Heart right ventricle (tissue), 16 donors: ENCODE results near the gene IFIT1. TPM values are rescaled to one million over a fixed set of nuclear protein-coding genes. Genes with fewer than 3 reads are reported as not detected.

ENCODE experiments used
- ATAC-seq, 8 donors: fragments of 200-7000 bp; cut with Tn5 transposase; one replicate each; pipeline ENCODE4 v1.9.1; 2020; ENCODE audit warnings: mild to moderate bottlenecking in 8 of 8, moderate library complexity in 8 of 8, moderate number of reproducible peaks in 1 of 8
- DNase-seq, 2 donors: peaks; one replicate each; pipeline ENCODE4 v3.0.0-alpha.2; 2020
- H3K27ac ChIP-seq, 10 donors: fragments of 200-600 bp; sonication (generic) in 2 of 10; one replicate each; pipeline versions ENCODE4 v1.5.0 to v1.8.0; 2020 to 2022; ENCODE audit warnings: mild to moderate bottlenecking in 3 of 10
- H3K27me3 ChIP-seq, 7 donors: fragments of 200-600 bp; one replicate each; pipeline ENCODE4 v1.8.0; 2021 to 2022; ENCODE audit warnings: mild to moderate bottlenecking in 2 of 7
- H3K36me3 ChIP-seq, 9 donors: fragments of 200-600 bp; sonication (generic) in 1 of 9; one replicate each; pipeline versions ENCODE4 v1.5.0 to v1.8.0; 2020 to 2022; ENCODE audit warnings: mild to moderate bottlenecking in 2 of 9
- H3K4me1 ChIP-seq, 9 donors: fragments of 200-600 bp; sonication (generic) in 1 of 9; one replicate each; pipeline versions ENCODE4 v1.5.0 to v1.8.0; 2020 to 2022; ENCODE audit warnings: mild to moderate bottlenecking in 4 of 9
- H3K4me3 ChIP-seq, 10 donors: fragments of 200-600 bp; sonication (generic) in 2 of 10; one replicate each; pipeline versions ENCODE4 v1.5.0 to v1.8.0; 2020 to 2022; ENCODE audit warnings: mild to moderate bottlenecking in 7 of 10, moderate library complexity in 2 of 10
- H3K9me3 ChIP-seq, 11 donors: fragments of 200-600 bp in 10 of 11; sonication (generic) in 2 of 11; one replicate each; pipeline versions ENCODE4 v1.5.0 to v1.8.0; 2013 to 2022; ENCODE audit warnings: mild to moderate bottlenecking in 2 of 11, control low read depth in 1 of 11, moderate library complexity in 1 of 11
- CTCF ChIP-seq, 9 donors: fragments of 200-600 bp; sonication (generic) in 2 of 9; IDR thresholded peaks; one replicate each; pipeline versions ENCODE4 v1.5.0 to v1.8.0; 2021 to 2022; ENCODE audit warnings: antibody characterized with exemption in 9 of 9, mild to moderate bottlenecking in 5 of 9, moderate library complexity in 1 of 9
- WGBS, 2 donors: extraction: QIAGEN DNeasy Blood & Tissue Kit; methylation state at CpG; one replicate each; pipeline ENCODE4 v1.1.7; 2013; ENCODE audit warnings: inconsistent platforms in 1 of 2; 5-methylcytosine and 5-hydroxymethylcytosine counted together
- intact Hi-C, 10 donors: fragments of 100-400 bp; cut with DNase I; formaldehyde crosslinking; loops; one replicate each; pipeline versions ENCODE4 v1.11.1 to v1.14.2; 2022
- polyA plus RNA-seq, 2 donors: library from polyadenylated mRNA; stranded (reverse); fragments of 200-250 nt; gene quantifications; one replicate each; pipeline ENCODE4 v1.2.3, GENCODE V29; 2013
- total RNA-seq, 10 donors: library from RNA; stranded (reverse); fragmentation: NEBNext Ultra II Directional in 3 of 10; extraction: Animal tissue kit (Norgen Biotek cat#: 25700) in 3 of 10; gene quantifications; one replicate each; pipeline versions ENCODE4 v1.2.1 to v1.2.4, GENCODE V29; 2021 to 2023
- donor health status: Arrhythmogenic right ventricular cardiomyopathy.
- donor health status: ischemic (EF 13 %, LVEDD 7.1; RV severe dilation, severe dysfunction).
- donor health status: healthy with polysubstance abuse.
- donor health status: DM: no; HTN: yes; CAD: no.
- donor health status: DM: no; HTN: no; CAD: no.
- donor health status: ischemic (EF 25% LVEDD 6.9; RV normal size, moderate dysfunction).
- donor health status: ischemic (EF 25% LVEDD 5.7; RV mildly dilated, moderate dysfunction).
- donor health status: healthy.
- donor health status: DM: yes; HTN: yes; CAD: no.
- donor health status: Ischemic cardiomyopathy.
- donor health status: ischemic (EF 35%, LVEDD 5.7; RV mildly dilated, moderate dysfunction).
- donor health status: nonischemic (EF 11% LVEDD 7.7; RV severe dilation, severe dysfunction).
- donor health status: DM: yes; HTN: yes; CAD: no.
- donor health status: PGD.
- donor health status: ischemic (EF 29% LVEDD 5.4; RV normal size, mild dysfunction).
- donor health status: nonischemic (EF 23%, LVEDD 6.1; RV moderate dilation, normal function).

Gene IFIT1
- total and polyA plus RNA-seq, 12 donors: 5.1 to 50.1 (median 27.8) TPM

DNA sequence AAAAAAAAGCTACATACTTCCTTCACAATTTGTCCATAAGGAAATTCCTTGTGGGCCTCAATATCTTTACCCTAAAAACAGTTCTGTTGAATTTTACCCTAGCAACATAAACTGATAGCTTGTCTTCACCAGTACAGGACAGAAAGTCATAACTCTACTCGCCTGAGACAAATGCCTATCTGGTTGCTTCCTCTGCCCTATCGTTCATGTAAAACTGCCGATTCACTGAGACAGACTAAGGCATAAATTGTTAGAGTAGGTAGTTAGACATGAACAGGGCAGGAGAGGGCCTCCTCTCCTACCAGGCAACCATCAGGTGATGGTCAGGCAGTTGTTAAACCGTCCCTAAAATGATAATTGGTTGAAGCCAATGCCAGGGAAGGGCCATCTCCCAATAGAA lies 39.6 kb upstream of the IFIT1 start:
- intact Hi-C loops: no loop called here
- Histone ChIP-seq H3K27ac (peak overlapping the region in 4 of 10 donors; percentile 72 to 83 (median 81)), H3K36me3 (no peaks in the 10 kb centered on the region), H3K4me3 (no peak overlapping the region), H3K27me3 (no peaks in the 10 kb centered on the region), H3K9me3 (peaks cover 0 to 7% (median 0%) of the 10 kb centered on the region in 11 donors), H3K4me1 (peaks cover 11 to 54% (median 43%) of the 10 kb centered on the region in 9 donors)
- WGBS, 2 donors: 87 to 89% methylated on average over 4 of the region's 4 CpGs
- ATAC-seq (no peak), DNase-seq (no peak)
- no peak for TF ChIP-seq CTCF (IDR thresholded peaks at IDR 0.05)

DNA sequence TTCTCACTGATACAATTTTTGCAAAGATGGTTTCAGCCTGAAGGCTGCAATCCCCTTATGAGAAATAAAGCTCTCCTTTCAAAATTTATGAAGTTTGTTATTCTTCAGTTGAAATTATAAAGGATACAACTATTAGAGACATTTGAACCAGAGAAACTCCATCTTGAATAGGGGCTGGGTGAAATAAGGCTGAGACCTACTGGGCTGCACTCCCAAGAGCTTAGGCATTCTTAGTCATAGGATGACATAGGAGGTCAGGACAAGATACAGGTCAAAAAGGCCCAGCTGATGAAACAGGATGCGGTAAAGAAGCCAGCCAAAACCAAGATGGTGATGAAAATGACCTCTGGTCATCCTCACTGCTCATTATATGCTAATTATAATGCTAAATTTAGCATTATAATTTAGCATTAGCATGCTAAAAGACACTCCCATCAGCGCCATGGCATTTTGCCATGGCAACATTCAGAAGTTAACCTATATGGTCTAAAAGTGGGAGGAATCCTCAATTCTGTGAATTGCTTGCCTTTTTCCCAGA lies 37.0 kb upstream of the IFIT1 start:
- no peak for TF ChIP-seq CTCF (IDR thresholded peaks at IDR 0.05)
- H3K27ac ChIP-seq: peak overlapping the region in 1 of 10 donors; percentile 8
- intact Hi-C loops: no loop called here
- H3K4me1 ChIP-seq: peaks cover 5 to 29% (median 21%) of the 10 kb centered on the region in 9 donors
- H3K9me3 ChIP-seq: peaks cover 0 to 7% (median 0%) of the 10 kb centered on the region in 11 donors
- no peak for DNase-seq
- no peak overlapping the region for H3K4me3 ChIP-seq
- no peak for ATAC-seq
- WGBS, 2 donors: 86 to 90% methylated on average over 2 of the region's 2 CpGs
- no peaks in the 10 kb centered on the region for H3K36me3 ChIP-seq
- H3K27me3 ChIP-seq: no peaks in the 10 kb centered on the region

- DNase-seq (no peak), ATAC-seq (no peak)
- Histone ChIP-seq H3K4me1 (peaks cover 0 to 12% (median 6%) of the 10 kb centered on the region in 9 donors), H3K27me3 (no peaks in the 10 kb centered on the region), H3K4me3 (no peak overlapping the region), H3K27ac (no peak overlapping the region), H3K9me3 (peaks cover 0 to 7% (median 0%) of the 10 kb centered on the region in 11 donors), H3K36me3 (no peaks in the 10 kb centered on the region)
- intact Hi-C loops: no loop called here
- TF ChIP-seq CTCF (IDR thresholded peaks at IDR 0.05): no peak
- WGBS, 2 donors: 64 to 65% methylated on average over 1 of the region's 1 CpG
Observed at GRCh38 chr10:89357096-89357495, 35.3 kb upstream of the IFIT1 start.

DNA sequence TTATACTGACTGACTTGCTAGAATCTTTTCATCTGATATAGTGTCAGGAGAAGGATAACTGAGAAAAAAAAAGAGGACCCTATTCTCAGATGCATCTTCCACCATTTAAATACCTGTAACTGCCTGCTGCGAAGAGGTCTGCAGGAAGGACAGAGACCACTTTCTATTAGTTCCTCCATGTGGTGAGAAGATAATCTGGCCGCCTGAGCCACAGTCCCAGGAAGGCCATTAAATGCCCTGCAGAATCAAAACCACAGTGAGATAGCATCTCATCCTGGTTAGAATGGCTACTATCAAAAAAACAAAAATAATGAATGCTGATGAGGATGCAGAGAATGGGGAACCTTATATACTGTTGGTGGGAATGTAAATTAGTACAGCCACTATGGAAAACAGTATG lies 34.4 kb upstream of the IFIT1 start:
- WGBS, 2 donors: 81 to 86% methylated on average over 2 of the region's 2 CpGs
- no peaks in the 10 kb centered on the region for H3K36me3 ChIP-seq
- H3K4me1 ChIP-seq: peaks cover 0 to 5% (median 0%) of the 10 kb centered on the region in 9 donors
- peaks cover 0 to 7% (median 0%) of the 10 kb centered on the region in 11 donors for H3K9me3 ChIP-seq
- H3K4me3 ChIP-seq: no peak overlapping the region
- no peak for ATAC-seq
- H3K27me3 ChIP-seq: no peaks in the 10 kb centered on the region
- no peak for DNase-seq
- intact Hi-C loops: no loop called here
- TF ChIP-seq CTCF (IDR thresholded peaks at IDR 0.05): no peak
- no peak overlapping the region for H3K27ac ChIP-seq
